Cortex of kidney (tissue), 1 donor: ENCODE results near the gene WHAMM.
A peak's percentile ranks its signal among the peaks of the same experiment; 100 is the strongest.
"Not testable (repeated sequence)": the region's sequence is repeated elsewhere in the genome, so short reads cannot be mapped to it uniquely, and the experiment has no call there.

ENCODE experiments used
- DNase-seq: peaks from one replicate; lab custom pipeline; 2025; lab: John Stamatoyannopoulos, UW

Gene WHAMM, protein sequence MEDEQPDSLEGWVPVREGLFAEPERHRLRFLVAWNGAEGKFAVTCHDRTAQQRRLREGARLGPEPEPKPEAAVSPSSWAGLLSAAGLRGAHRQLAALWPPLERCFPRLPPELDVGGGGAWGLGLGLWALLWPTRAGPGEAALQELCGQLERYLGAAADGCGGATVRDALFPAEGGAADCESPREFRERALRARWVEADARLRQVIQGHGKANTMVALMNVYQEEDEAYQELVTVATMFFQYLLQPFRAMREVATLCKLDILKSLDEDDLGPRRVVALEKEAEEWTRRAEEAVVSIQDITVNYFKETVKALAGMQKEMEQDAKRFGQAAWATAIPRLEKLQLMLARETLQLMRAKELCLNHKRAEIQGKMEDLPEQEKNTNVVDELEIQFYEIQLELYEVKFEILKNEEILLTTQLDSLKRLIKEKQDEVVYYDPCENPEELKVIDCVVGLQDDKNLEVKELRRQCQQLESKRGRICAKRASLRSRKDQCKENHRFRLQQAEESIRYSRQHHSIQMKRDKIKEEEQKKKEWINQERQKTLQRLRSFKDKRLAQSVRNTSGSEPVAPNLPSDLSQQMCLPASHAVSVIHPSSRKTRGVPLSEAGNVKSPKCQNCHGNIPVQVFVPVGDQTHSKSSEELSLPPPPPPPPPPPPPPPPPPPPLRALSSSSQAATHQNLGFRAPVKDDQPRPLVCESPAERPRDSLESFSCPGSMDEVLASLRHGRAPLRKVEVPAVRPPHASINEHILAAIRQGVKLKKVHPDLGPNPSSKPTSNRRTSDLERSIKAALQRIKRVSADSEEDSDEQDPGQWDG

DNA sequence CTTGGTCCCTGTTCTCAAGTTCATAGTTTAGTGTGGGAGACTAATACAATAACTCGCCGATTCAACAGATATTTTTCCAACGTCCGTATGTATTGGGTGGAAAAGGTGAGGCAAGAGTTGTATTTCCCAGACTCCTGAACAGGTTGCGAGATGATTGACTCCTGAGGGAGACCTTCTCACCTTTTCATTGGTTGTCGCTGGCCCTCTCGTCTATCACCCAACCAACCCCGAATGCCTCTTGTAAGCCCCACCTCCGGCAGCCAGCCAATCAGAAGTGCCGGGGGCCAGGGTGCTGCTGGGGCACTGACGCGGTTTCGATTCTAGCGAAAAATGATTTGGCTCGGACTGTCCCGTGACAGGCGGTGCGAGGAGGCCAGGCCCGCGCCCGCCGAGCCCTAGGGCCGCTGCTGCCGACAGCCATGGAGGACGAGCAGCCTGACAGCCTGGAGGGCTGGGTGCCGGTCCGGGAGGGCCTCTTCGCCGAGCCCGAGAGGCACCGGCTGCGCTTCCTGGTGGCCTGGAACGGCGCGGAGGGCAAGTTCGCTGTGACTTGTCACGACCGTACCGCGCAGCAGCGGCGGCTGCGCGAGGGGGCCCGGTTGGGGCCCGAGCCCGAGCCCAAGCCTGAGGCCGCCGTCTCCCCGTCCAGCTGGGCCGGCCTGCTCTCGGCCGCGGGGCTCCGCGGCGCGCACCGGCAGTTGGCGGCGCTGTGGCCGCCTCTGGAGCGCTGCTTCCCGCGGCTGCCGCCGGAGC, at the start of gene WHAMM:
TSS of gene WHAMM (plus strand) at position 321 of the 753 bp plus-strand sequence. CDS start at position 420, 99 bp downstream.
- peak; percentile 54 for DNase-seq

DNA sequence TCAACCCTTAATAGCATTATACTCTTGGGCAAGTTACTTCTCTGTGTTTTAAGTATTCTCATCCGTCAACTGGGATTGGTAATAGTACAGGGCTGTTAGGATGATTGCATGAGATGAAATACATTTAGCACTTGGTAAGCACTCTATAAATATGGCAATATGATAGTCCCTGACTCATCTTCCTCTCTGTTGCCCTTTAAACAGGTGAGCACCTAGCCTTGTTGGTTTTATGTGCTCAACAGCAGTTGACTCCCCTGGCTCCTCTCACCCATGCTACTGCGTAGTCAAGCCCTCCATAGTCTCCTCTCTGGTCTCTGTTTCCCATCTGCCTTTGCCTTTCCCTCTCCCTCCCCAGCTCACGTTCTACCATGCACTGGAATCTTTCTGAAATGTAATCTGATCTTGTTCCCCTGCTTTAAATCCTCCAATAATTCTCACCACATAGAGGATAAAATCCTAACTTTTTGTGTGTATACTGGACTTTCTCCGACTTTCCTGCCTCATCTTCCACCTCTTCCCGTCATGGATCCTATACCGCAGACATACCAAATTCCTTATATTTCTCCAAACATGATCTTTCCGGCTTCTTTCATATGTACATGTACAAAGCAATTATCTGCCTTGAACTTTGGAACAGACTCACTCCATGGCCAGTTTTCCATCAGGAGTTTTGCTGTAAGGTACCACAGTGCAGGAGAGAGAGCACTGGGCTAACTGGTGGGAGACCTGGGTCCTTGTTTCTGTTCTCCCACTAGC, 45.9 kb upstream of the WHAMM start:
- DNase-seq = no peak

DNA sequence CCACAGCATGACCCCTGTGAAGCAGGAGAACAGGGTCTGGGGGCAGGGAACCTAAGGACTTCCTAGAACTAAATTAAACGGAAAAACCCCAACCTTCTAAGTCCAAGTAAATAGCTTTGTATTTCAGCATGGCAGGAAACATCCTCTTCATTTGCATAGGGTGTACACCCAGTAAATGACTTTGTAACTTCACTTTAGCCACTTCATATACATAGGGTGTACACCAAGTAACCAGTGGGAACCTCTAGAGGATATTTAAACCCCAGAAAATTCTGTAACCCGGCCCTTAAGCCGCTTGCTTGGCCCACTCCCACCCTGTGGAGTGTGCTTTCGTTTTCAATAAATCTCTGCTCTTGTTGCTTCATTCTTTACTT, 45.3 kb upstream of the WHAMM start:
- DNase-seq = no peak

DNA sequence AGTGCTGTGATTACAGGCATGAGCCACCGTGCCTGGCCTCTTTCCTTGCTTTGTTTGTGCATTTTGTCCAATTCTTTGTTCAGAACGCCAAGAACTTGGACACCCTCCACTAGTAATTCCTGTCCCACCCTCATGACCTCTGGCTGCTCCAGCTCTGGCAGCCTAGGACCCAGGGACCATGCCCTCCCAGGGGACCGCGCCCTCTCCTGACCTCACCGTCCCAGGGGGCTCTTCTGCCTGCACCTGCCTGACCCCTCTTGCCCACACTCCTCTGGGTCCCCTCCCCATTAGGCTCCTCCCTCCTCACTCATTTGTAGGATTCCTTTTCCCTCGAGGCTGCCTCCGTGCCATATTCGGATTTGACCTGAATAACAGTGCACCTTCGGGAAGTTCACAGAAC, 44.7 kb upstream of the WHAMM start:
- DNase-seq = no peak

DNA sequence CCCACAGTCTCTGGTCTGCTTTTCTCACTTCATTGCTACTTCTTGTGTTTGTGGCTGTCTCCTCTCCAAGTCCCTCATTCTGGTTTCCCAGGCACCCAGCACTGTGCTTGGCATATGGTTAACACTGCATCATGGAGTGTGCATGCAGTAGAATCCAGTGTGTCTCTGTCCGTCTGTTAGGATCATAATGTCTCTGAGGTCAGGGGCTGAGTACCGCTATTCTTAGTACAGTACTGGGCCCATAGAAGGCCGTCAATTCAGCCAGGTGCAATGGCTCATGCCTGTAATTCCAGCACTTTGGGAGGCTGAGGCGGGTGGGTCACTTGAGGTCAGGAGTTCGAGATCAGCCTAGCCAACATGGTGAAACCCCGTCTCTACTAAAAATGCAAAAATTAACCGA, 43.2 kb upstream of the WHAMM start:
- DNase-seq = not testable (repeated sequence)

DNA sequence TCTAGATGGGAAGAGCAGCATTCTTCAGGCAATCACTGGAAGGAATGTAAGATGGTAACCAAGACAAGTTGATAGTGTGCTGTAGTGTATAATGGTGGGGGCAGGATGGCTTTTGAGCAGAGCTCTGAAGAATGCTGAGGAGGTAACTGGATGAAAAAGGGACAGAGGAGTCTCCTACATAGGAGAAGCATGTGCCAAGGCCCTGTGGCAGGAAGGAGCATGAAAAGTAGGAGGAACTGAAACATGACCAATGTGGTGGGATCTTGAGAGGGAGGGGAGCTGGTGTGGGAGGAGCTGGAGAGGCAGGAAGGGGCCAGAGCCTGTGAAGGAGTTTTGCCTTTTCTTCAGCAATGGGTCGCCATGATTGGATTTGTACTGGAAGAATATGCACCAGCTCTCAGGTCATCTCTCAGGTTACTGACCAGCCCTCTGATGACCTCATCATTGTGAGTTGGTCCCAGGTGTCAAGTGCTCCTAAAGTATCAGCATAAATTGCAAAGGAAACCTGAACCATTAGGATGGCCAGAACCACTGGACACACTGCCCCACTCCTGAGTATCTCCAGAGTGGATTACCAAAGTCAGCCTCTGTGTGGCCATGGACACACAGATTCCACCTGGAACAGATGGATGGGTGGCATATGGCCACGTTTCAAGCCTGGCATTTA, 42.1 kb upstream of the WHAMM start:
- DNase-seq = no peak

DNA sequence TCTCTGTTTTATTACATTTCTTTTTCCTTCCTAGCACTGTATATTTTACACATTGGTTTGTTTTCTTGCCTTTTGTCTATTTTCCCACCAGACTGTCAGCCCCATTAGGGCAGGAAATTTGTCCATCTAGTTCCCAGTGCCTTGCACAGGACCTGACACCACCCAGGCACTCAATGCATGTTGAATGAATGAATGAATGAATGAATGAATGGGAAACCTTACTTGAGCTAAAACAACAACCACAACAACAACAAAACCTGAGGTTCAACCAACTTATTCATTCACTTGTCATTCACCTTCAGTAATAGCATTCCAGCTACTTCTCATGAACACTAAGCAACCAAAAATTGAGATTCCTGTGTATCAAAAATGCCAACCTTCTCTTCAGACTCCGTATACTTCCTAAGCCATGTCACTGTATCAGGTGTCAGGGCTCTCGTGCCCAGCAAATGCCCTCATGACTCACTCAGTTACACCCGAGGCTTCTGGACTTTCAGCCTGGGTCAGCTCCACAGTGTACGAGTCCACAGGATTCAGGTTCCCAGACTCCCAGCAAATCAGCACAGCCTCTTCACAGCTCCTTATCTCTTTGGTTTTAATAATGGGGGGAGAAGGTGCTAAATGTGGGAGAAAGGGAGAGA, 40.9 kb upstream of the WHAMM start:
- DNase-seq = no peak

DNA sequence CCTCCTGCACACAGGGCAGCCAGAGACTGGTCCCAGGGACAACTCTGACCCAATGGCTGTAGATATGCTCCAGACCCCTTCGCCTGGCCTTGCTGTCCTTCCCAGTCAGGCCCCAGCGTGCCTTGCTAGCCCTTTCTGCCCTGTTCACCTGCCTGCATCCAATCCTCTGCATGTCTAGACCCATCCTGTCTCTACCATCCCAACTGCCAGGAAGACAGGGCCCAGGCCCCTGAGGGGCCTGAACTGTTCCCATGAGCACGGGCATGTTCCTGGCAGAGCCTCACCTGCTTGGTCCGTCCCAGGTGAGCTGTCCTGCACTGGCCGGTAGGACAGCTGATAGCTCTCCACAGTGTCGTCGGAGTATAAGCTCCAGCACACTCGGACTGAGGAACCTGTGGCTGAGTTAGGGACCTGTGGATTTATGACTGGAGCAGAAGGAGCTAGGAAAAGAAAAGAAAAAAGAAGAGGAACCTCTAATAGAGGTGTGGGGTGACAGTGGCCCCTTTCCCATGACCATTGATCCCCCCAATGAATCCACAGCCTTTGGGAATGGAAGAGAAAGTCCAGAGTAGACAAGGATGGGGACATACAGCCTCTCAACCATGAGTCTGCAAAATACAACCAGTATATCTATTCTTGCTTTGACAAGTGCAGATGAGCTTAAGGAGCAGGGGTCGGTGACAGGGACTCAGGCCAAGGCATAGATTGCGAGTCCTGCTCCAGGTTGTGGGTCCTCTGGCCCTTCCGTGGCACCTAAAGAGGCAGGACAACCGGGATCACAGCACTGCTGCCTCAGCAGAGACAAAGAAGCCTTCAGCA, 37.4 kb upstream of the WHAMM start:
- no peak for DNase-seq

DNA sequence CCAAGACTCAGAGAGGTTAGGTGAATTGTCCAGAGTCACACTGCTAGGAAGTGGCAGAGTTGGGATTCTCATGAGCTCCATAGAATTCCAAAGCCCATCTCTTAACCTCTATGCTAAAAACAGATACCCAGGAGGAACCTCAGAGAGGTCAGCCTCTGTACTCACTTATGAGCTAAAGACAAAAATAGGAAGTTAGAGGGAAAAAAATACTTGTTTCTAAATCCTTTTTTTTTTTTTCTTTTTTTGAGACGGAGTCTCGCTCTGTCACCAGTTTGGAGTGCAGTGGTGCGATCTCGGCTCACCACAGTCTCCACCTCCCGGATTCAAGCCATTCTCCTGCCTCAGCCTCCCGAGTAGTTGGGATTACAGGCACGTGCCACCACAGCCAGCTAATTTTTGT, 34.9 kb upstream of the WHAMM start:
- no peak for DNase-seq

DNA sequence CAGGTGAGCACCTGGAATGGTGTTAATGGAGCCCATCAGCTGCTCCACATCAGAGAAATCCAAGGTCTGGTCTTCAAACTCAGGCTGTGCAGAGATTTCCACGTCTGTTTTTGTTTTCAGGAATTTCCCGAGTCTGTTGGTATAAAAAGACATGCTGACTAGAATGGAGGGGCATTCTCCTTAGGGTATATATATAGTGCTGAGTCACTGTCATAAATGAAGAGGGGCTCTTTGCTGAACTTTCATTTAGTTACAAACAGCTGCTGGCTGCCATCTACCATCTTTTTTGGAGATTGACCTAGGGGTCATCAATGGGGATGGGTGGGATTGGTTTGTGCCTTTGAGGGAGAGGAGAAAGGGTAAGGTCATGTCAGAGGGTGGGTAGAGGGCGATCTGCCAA, 30.7 kb upstream of the WHAMM start:
- DNase-seq = no peak

DNA sequence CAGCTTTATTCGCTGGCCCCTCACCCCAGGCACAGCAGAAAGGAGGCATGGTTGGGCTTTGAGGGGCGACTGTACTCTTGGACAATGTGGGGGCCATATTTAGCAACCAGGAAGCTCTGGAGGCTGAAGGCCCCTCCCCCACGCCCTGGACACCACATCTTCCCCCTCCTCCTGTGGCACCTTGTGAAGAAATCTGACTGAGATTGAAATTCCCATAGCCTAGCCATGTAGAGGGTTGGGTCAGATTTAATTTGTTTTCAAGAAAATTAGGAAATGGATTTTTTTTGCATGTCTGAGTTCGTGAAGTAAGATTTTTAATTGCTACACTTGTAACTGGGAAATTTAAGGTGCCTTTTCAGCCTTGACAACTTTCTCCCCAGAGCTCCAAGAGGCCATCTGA, 28.1 kb upstream of the WHAMM start:
- DNase-seq = no peak

DNA sequence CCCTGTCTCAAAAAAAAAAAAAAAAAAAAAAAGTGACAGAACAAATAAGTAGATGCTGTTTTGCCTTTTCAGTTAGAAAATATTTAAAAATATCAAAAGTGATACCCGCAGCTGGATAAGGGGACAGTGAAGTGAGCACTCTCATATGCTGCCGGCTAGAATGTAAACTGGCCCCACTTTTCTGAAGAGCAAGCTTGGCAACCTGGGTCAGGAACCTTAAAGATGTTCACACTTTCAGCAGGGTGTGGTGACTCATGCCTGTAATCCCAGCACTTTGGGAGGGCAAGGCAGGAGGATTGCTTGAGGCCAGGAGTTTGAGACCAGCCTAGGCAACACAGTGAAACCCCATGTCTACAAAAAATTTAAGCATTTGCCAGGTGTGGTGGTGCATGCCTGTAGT, 20.9 kb upstream of the WHAMM start:
- no peak for DNase-seq

DNA sequence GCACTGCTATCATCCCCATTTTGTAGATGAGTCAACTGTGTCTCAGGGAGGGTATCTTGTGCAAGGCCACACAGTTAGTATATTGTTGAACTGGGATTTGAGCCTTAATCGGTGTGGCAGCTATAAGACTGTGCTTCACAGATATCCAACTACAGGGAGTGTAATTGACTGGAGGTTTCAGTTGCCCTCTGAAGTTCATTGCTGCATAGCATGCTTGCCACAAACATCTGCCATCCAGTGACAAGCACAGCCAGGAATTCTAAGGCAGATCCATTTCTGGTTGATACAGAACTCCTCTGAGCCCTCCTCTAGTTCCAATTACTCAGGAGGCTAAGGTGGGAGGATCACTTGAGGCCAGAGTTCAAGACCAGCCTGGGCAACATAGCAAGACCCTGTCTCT, 19.9 kb upstream of the WHAMM start:
- no peak for DNase-seq

DNA sequence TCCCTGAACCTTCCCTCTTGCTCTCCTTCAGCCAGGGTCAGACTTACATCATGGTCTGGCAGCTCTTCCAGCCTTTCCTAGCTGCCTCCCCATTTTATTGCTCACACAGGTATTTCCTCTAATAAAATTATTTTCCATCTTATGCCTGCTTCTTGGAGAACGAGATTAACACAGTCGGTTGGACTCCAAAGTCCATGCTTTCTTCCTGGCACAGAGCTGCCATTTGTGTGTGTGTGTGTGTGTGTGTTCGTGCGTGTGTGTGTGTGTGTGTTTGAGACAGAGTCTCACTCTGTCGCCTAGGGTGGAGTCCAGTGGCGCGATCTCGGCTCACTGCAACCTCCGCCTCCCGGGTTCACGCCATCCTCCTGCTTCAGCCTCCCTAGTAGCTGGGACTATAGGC, 19.1 kb upstream of the WHAMM start:
- DNase-seq = no peak

DNA sequence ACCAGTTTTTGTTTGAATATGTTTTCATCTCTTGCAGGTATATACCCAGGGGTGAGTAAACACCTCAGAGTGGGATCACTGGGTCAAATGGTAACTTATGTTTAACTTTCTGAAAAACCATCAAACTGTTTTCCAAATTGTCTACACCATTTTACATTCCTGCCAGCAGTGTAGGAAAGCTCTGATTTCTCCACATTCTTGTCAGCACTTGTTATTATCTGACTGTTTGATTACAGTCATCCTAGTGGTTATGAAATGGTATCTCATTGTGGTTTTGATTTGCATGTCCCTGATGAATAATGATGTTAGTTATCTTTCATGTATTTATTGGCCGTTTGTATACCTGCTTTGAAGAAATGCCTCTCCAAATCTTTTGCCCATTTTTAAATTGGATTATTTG, 17.4 kb upstream of the WHAMM start:
- DNase-seq = no peak

DNA sequence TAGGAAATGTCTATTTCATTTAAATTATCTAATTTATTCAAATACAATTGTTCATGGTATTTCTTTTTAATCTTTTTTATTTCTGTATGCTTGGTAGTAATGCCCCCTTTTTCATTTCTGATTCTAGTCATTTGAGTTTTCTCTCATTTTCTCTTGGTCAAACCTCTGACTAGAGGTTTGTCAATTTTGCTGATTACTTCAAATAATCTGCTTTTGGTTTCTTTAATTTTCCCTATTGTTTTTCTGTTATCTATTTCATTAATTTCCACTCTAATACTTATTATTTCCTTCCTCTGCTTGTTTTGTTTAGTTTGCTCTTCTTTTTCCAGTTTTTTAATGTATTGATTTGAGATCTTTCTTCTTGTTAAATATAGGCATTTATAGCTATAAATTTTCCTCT, 15.7 kb upstream of the WHAMM start:
- DNase-seq = no peak

DNA sequence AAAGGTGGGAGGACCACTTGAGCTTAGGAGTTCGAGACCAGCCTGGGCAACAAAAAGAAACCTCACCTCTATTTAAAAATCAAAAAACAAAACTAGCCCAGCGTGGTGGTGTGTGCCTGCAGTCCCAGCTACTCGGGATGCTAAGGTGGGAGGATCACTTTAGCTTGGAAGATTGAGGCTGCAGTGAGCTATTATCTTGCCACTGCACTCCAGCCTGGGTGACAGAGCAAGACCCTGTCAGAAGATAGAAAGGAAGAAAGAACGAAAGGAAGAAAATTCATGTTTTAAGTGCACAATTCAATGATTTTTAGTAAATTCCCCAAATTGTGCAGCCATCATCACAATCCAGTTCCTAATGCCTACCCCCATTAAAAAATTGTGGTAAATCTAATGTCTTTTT, 11.3 kb upstream of the WHAMM start:
- no peak for DNase-seq

DNA sequence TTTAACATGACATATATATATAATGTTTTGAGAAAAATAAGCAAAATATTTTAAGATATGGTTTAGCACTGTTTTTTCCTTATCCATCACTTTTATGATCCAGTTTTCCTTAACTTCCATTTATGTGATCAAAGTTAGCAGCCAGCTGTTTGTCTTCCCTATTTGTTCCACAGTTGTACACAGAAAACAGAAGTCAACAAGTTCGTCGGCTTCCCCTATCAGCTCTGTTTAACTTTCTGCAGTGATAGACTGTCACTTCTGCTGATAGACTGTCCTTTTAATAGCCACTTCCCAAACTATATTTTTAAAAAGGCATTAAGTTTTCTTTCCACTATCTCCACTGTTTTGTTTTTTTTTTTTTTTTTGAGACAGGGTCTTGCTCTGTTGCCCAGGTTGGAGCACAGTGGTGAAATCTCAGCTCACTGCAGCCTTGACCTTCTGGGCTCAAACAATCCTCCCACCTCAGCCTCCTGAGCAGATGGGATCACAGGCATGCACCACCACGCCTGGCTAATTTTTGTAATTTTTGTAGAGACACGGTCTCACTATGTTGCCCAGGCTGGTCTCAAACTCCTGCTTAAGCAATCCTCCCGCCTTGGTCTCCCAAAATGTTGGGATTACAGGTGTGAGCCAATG, 10.8 kb upstream of the WHAMM start:
- no peak for DNase-seq

DNA sequence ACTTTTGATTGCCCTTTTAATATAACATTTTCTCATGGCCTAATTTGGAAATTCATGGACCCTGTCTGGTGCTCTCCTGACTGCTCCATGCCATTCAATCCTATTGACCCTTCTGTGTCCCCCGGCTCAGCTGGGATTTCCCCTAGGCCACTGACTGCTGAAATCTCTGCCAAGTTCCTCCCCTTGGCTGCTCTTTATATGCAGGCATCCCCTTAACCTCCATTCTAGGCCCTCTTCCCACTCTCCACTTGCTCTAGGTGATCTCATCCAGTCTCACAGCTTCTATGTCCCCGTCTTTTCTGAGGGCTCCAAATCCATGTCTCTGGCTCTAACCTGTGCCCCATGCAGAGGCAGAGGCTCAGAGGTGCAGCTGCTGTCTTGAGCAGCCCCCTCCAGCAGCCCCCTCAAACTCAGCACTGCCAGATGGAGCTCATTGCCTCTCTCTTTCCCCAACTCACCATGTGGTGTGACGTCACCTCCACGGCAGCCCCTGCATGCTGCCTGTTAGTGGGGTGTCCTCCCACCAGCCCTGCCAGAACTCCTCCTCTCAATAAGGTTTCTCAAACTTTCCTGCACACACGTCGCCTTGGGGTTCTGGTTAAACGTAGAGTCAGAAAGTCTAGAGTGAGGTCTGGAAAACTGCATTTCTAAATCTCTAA, 10.1 kb upstream of the WHAMM start:
- no peak for DNase-seq
